ENCODE data around the gene KIFC1. TPM values are rescaled to one million over a fixed set of nuclear protein-coding genes. Genes with fewer than 3 reads are reported as not detected.

Gene KIFC1
- total RNA-seq, 1 donor from 2014 or later: 27.5 TPM

DNA sequence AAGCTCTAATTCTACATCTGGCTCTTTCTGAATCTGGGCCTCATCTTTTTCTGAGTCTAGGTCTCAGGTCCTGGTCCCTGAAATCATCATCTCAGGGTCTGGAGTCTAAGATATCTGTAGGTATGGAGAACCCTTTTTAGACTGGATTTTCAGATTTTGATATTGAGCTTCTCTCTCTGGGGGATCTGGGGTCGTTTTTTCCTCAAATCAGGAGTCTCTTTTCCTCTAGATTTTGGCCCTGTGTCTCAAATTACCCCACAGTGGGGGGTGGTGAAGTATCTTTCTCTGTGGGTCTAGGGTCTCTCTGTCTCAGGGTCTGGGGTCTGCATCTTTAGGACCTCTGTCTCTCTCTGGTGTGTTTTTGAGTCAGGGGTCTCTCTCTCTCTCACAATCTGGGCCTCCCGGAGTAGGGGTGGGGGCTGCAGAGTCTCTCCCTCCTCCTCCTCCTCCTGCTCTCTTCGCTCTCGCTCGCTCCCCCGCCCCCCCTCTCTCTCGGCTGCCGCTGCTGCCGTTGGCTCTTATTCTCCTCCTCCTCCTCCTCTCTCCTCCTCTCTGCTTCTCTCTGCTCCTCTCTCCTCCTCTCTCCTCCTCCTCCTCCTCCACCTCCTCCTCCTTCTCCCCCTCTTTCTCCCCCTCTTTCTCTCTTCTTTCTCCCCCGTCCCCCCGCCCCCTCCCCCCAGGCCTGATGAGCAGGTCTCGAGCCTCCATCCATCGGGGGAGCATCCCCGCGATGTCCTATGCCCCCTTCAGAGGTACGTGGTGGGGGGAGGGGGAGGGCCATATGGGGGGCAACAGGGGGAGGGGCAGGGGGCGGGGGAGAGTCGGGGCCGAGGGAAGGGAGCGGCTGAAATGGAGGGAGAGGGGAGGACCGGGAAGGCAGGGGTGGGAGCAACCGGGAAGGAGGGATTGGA, 28.2 kb downstream of the KIFC1 start, which contains the start of gene SYNGAP1:
Gene SYNGAP1 (plus strand): TSS at position 486 of the 911 bp plus-strand sequence. CDS start 200 bp downstream, at position 686.
- peak within 1 kb of the TSS; percentile 39 to 60 for H3K4me3 ChIP-seq

DNA sequence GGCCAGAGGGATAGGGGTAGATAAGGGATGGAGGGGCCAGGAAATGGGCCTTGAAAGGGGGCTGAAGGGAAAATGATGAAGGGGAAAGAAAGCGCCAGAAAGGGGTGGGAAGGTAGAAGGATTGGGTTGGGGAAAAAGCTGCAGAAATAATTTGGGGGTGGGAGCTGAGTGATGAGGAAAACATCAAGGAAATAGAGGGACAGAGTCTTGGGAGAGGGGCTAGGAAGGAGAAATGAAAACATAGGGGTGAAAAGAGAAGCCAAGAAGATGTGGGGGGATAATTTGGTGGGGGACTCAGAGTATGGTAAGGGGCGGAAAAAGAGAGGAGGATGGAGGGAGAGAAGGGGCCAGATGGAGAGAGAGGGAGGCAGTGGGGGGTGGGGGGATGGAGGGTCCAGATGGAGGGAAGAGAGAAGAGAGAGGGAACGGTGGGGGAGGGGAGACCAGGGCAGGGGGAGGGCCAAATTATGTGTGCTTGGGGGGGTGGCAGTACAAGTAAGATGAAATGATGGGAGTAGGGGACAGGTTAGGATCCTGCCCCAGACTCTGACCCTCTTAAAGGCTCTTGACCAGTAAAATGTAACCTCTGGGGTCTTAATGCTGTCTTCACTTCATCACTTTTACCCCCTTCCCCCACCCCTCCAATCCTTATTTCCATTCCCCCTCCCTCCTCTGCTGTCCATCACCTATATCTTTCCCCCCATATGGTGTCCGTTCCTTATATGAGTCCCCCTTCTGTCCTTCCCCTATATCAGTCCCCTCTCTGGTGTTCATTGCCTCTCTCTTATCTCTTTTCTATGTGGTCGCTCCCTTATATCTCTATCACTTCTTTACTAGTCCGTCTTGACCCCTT, 29.1 kb downstream of the KIFC1 start:
- TF ChIP-seq POLR2A (IDR thresholded peaks at IDR 0.05) (no peak), POLR2AphosphoS5 (IDR thresholded peaks at IDR 0.05; ENCODE audit: insufficient read depth in 1 of 2, low read depth in 1 of 2) (no peak)
- TF ChIP-seq, protein P1, sequence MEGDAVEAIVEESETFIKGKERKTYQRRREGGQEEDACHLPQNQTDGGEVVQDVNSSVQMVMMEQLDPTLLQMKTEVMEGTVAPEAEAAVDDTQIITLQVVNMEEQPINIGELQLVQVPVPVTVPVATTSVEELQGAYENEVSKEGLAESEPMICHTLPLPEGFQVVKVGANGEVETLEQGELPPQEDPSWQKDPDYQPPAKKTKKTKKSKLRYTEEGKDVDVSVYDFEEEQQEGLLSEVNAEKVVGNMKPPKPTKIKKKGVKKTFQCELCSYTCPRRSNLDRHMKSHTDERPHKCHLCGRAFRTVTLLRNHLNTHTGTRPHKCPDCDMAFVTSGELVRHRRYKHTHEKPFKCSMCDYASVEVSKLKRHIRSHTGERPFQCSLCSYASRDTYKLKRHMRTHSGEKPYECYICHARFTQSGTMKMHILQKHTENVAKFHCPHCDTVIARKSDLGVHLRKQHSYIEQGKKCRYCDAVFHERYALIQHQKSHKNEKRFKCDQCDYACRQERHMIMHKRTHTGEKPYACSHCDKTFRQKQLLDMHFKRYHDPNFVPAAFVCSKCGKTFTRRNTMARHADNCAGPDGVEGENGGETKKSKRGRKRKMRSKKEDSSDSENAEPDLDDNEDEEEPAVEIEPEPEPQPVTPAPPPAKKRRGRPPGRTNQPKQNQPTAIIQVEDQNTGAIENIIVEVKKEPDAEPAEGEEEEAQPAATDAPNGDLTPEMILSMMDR (IDR thresholded peaks at IDR 0.05): no peak
- peaks cover 0 to 2% of the 10 kb centered on the region in 2 donors for H3K36me3 ChIP-seq
- intact Hi-C loops (cut with DNase I): no loop called here
- H3K4me3 ChIP-seq: peak overlapping the region; percentile 39 to 51
- H3K27me3 ChIP-seq: no peaks in the 10 kb centered on the region
- H3K27ac ChIP-seq: peak overlapping the region; percentile 98
- DNase-seq (ENCODE audit: extremely low spot score in 2 of 2): no peak
- peaks cover 54% of the 10 kb centered on the region for H3K4me1 ChIP-seq
- H3K9me3 ChIP-seq: no peaks in the 10 kb centered on the region

More for the DNA sequence above, 28.2 kb downstream of the KIFC1 start, which contains the start of gene SYNGAP1:
- Histone ChIP-seq H3K36me3 (peaks cover 0 to 9% of the 10 kb centered on the region in 2 donors), H3K27me3 (no peaks in the 10 kb centered on the region), H3K27ac (peak within 1 kb of the TSS; percentile 98), H3K9me3 (no peaks in the 10 kb centered on the region), H3K4me1 (peaks cover 55% of the 10 kb centered on the region)
- intact Hi-C loops (cut with DNase I): loop anchor here (5.0 kb wide), 1 partner anchor 103 kb away; the partner anchor contains the start of gene ZBTB22
- TF ChIP-seq POLR2AphosphoS5 (IDR thresholded peaks at IDR 0.05; ENCODE audit: insufficient read depth in 1 of 2, low read depth in 1 of 2): peak in 1 of 2 donors; percentile 38
- TF ChIP-seq POLR2A (IDR thresholded peaks at IDR 0.05): peak in 1 of 2 donors; percentile 50
- TF ChIP-seq, protein P1 (IDR thresholded peaks at IDR 0.05): no peak
- no peak for DNase-seq (ENCODE audit: extremely low spot score in 2 of 2)

DNA sequence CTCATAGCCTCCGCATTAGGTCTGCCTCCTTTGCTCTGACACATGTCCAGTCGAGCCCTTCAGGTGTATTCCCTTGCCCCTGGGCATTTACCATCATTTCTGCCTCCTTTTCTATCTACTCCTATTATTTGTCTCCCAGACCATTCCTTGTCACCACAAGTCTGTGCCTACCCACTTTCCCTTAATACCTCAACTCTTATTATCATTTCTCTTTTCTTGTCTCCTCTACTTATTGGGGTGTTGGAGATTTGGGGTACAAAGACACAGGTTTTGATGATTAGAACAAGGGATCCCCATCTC, 29.7 kb downstream of the KIFC1 start:
- Histone ChIP-seq H3K4me3 (no peak overlapping the region), H3K4me1 (peaks cover 48% of the 10 kb centered on the region), H3K36me3 (no peaks in the 10 kb centered on the region), H3K9me3 (no peaks in the 10 kb centered on the region), H3K27me3 (no peaks in the 10 kb centered on the region), H3K27ac (peak overlapping the region; percentile 98)
- no peak for DNase-seq (ENCODE audit: extremely low spot score in 2 of 2)
- TF ChIP-seq POLR2A (IDR thresholded peaks at IDR 0.05) (no peak), POLR2AphosphoS5 (IDR thresholded peaks at IDR 0.05; ENCODE audit: insufficient read depth in 1 of 2, low read depth in 1 of 2) (no peak)
- TF ChIP-seq, protein P1 (IDR thresholded peaks at IDR 0.05): no peak
- intact Hi-C loops (cut with DNase I): no loop called here

DNA sequence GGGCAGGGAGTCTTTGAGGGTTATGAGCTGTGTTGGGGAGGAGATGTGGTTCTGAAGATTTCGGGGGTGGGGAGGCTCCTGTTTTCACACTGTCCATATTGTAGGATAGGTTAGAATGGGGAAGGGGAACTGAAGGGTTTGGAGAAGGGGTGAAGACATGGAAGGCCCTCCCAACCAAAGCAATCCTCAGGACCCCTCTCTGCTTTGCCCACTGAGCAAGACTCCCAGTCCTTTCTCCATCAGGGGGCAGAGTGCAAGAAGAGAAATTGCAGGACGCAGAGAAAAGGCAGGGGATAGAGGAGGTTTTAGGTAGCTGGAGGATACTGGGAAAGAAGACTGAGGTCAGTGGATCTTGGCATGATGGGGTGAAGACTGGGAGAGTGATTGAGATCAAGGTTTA, 32.2 kb downstream of the KIFC1 start:
- Histone ChIP-seq H3K4me1 (peaks cover 48% of the 10 kb centered on the region), H3K9me3 (no peaks in the 10 kb centered on the region), H3K4me3 (no peak overlapping the region), H3K36me3 (no peaks in the 10 kb centered on the region), H3K27me3 (no peaks in the 10 kb centered on the region), H3K27ac (peak overlapping the region; percentile 96)
- TF ChIP-seq POLR2A (IDR thresholded peaks at IDR 0.05): no peak
- intact Hi-C loops (cut with DNase I): no loop called here
- no peak for DNase-seq (ENCODE audit: extremely low spot score in 2 of 2)

DNA sequence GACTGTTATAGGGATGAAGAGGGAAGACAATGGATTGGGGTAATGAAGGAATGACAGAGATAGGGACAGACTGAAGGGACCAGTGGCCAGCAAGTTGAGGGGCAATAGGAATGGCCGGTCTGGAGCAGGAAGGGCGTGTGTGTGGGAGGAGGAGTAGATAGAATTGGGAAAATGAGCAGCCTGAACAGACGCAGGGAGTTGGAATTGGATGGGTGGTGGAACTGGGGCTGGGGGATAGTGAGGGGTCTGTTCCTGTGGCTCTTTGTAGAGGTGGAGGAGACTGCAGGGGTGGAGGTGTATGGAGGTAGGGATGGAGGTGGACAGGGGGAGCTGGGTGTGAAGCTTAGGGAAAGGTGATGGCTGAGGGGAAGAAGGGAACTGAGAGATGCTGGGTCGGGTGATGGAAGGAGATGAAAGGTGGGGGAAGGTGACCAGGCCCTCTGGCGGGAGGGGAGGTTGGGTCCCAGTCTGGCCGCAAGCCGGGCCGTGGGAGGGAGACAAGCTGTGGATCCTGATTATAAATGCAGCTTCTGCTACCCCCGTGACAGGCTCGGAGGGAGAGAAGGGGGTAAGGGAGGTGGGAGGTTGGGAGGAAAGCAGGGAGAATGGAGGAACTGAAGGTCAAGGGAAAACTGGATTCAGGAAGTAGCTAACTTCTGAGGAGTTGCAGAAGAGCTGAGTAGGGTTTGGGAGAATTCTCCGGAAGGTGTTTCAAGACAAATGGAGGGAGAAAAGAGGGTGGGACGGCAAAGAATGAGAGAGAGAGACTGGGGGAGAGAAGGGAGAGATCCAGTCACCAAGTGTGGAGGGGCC, 33.4 kb downstream of the KIFC1 start:
- Histone ChIP-seq H3K9me3 (no peaks in the 10 kb centered on the region), H3K4me3 (peak overlapping the region; percentile 63 to 73), H3K4me1 (peaks cover 51% of the 10 kb centered on the region), H3K36me3 (no peaks in the 10 kb centered on the region), H3K27ac (peak overlapping the region; percentile 96), H3K27me3 (no peaks in the 10 kb centered on the region)
- no peak for DNase-seq (ENCODE audit: extremely low spot score in 2 of 2)
- intact Hi-C loops (cut with DNase I): no loop called here
- TF ChIP-seq POLR2AphosphoS5 (IDR thresholded peaks at IDR 0.05; ENCODE audit: insufficient read depth in 1 of 2, low read depth in 1 of 2): no peak
- peak in 1 of 2 donors; percentile 22 for TF ChIP-seq POLR2A (IDR thresholded peaks at IDR 0.05)
- TF ChIP-seq, protein P1 (IDR thresholded peaks at IDR 0.05): no peak
